ENCODE results near the gene NGEF.
"Not testable (repeated sequence)": the region's sequence is repeated elsewhere in the genome, so short reads cannot be mapped to it uniquely, and the experiment has no call there.

NGEF gene

GRCh38 chr2:232925821-232926156 is 87.3 kb downstream of the NGEF start:
- peak; percentile 28 for DNase-seq

- DNase-seq, result peak; percentile 55
These were observed 87.8 kb downstream of the NGEF start for GRCh38 chr2:232925153-232925820.

- no peak for DNase-seq
These were observed 88.6 kb downstream of the NGEF start for GRCh38 chr2:232924433-232924832.

GRCh38 chr2:232920760-232921159 is 92.3 kb downstream of the NGEF start:
- no peak for DNase-seq

- DNase-seq, result no peak
These were observed 93.0 kb downstream of the NGEF start for GRCh38 chr2:232920055-232920454.

GRCh38 chr2:232919141-232919540 is 93.9 kb downstream of the NGEF start:
- DNase-seq, result no peak

GRCh38 chr2:232913903-232914302 is 99.2 kb downstream of the NGEF start:
- DNase-seq, result no peak

- no peak for DNase-seq
These were observed 101.3 kb downstream of the NGEF start for GRCh38 chr2:232911712-232912277.

- DNase-seq, result no peak
These were observed 102.7 kb downstream of the NGEF start for GRCh38 chr2:232910376-232910775.

GRCh38 chr2:232908695-232909094 is 104.4 kb downstream of the NGEF start:
- no peak for DNase-seq

- DNase-seq, result not testable (repeated sequence)
These were observed 105.4 kb downstream of the NGEF start for GRCh38 chr2:232907718-232908085.

GRCh38 chr2:232906867-232907717 is 106.0 kb downstream of the NGEF start:
- peak; percentile 38 for DNase-seq

- no peak for DNase-seq
These were observed 109.1 kb downstream of the NGEF start for GRCh38 chr2:232903989-232904388.

- no peak for DNase-seq
These were observed 111.1 kb downstream of the NGEF start for GRCh38 chr2:232901736-232902578.

GRCh38 chr2:232900811-232901735 is 112.0 kb downstream of the NGEF start:
- DNase-seq, result no peak

- peak; percentile 29 for DNase-seq
These were observed 114.2 kb downstream of the NGEF start for GRCh38 chr2:232898592-232899543.

- DNase-seq, result no peak
These were observed 115.3 kb downstream of the NGEF start for GRCh38 chr2:232897598-232898408.

GRCh38 chr2:232896720-232897597 is 116.1 kb downstream of the NGEF start:
- no peak for DNase-seq

- no peak for DNase-seq
These were observed 116.9 kb downstream of the NGEF start for GRCh38 chr2:232896111-232896510.
